H9 (cell line): ENCODE measurements around the gene ZNF248. TPM values are rescaled to one million over a fixed set of nuclear protein-coding genes. Genes with fewer than 3 reads are reported as not detected.

Experiments
- DNase-seq: peaks from one replicate; pipeline ENCODE4 v3.0.0-alpha.2; 2017
- H2AFZ ChIP-seq: one replicate; pipeline ENCODE4 v1.6.1; 2013; ENCODE audit warnings: mild to moderate bottlenecking, low read length, control low read depth, moderate library complexity
- H2AK5ac ChIP-seq: 2 replicates; pipeline ENCODE4 v1.6.1; 2013; ENCODE audit warnings: low read length, control low read depth, mixed read lengths; ENCODE audit not compliant: insufficient read length
- H2BK120ac ChIP-seq: one replicate; pipeline ENCODE4 v1.6.1; 2013; ENCODE audit warnings: low read depth, mild to moderate bottlenecking, low read length, control low read depth, inconsistent platforms; ENCODE audit not compliant: poor library complexity, severe bottlenecking
- H2BK12ac ChIP-seq: 2 replicates; pipeline ENCODE4 v1.6.1; 2013; ENCODE audit warnings: low read length, control low read depth, mixed read lengths, low read depth; ENCODE audit not compliant: insufficient read length
- H2BK15ac ChIP-seq: 2 replicates; pipeline ENCODE4 v1.6.1; 2013; ENCODE audit warnings: low read depth, low read length, control low read depth
- H2BK20ac ChIP-seq: one replicate; pipeline ENCODE4 v1.6.1; 2013; ENCODE audit warnings: low read depth, mild to moderate bottlenecking, low read length, control low read depth, inconsistent platforms; ENCODE audit not compliant: poor library complexity, severe bottlenecking
- H2BK5ac ChIP-seq: 2 replicates; pipeline ENCODE4 v1.6.1; 2013; ENCODE audit warnings: low read length, control low read depth, mixed read lengths; ENCODE audit not compliant: insufficient read length
- H3K14ac ChIP-seq: 2 replicates; pipeline ENCODE4 v1.6.1; 2013; ENCODE audit warnings: low read length, control low read depth; ENCODE audit not compliant: insufficient read depth
- H3K18ac ChIP-seq: 2 replicates; pipeline ENCODE4 v1.6.1; 2013; ENCODE audit warnings: low read depth, mild to moderate bottlenecking, mixed read lengths, low read length, control low read depth; ENCODE audit not compliant: insufficient read length
- H3K23ac ChIP-seq: 2 replicates; pipeline ENCODE4 v1.6.1; 2013; ENCODE audit warnings: low read length, control low read depth, mixed read lengths, low read depth; ENCODE audit not compliant: insufficient read length
- H3K23me2 ChIP-seq: 2 replicates; pipeline ENCODE4 v1.6.1; 2013; ENCODE audit warnings: low read depth, mild to moderate bottlenecking, mixed read lengths, low read length, control low read depth; ENCODE audit not compliant: insufficient read length, poor library complexity, severe bottlenecking
- H3K27ac ChIP-seq: 2 replicates; pipeline ENCODE4 v1.5.1; 2013; ENCODE audit warnings: low read length, control low read depth, mixed read lengths, low read depth; ENCODE audit not compliant: insufficient read length
- H3K27me3 ChIP-seq: 2 replicates; pipeline ENCODE4 v1.6.1; 2013; ENCODE audit warnings: low read length, control low read depth, inconsistent platforms; ENCODE audit not compliant: insufficient read depth
- H3K4ac ChIP-seq: 2 replicates; pipeline ENCODE4 v1.6.1; 2013; ENCODE audit warnings: low read depth, mild to moderate bottlenecking, control low read depth, inconsistent platforms, low read length, moderate library complexity
- H3K4me1 ChIP-seq: 2 replicates; pipeline ENCODE4 v1.6.1; 2013; ENCODE audit warnings: low read length, control low read depth, inconsistent platforms; ENCODE audit not compliant: insufficient read depth
- H3K4me2 ChIP-seq: 2 replicates; pipeline ENCODE4 v1.6.1; 2013; ENCODE audit warnings: low read length, control low read depth, mixed read lengths; ENCODE audit not compliant: insufficient read length, insufficient read depth
- H3K56ac ChIP-seq: 2 replicates; pipeline ENCODE4 v1.6.1; 2013; ENCODE audit warnings: low read depth, mild to moderate bottlenecking, mixed read lengths, low read length, control low read depth; ENCODE audit not compliant: insufficient read length
- H3K79me1 ChIP-seq: 2 replicates; pipeline ENCODE4 v1.6.1; 2013; ENCODE audit warnings: low read depth, mild to moderate bottlenecking, moderate library complexity, low read length, control low read depth, inconsistent platforms; ENCODE audit not compliant: insufficient read depth, poor library complexity, severe bottlenecking
- H3K79me2 ChIP-seq: 2 replicates; pipeline ENCODE4 v1.6.1; 2013; ENCODE audit warnings: low read length, control low read depth, inconsistent platforms; ENCODE audit not compliant: insufficient read depth
- H3K9ac ChIP-seq: 2 replicates; pipeline ENCODE4 v1.6.1; 2013; ENCODE audit warnings: low read length, control low read depth, mixed read lengths; ENCODE audit not compliant: insufficient read length; ENCODE audit errors: extremely low read depth
- H3K9me3 ChIP-seq: one replicate; pipeline ENCODE4 v1.6.1; 2013; ENCODE audit warnings: low read depth, low read length, inconsistent platforms; ENCODE audit not compliant: control insufficient read depth
- H3T11ph ChIP-seq: one replicate; pipeline ENCODE4 v1.6.1; 2013; ENCODE audit warnings: mild to moderate bottlenecking, low read length, control low read depth, inconsistent platforms
- H4K20me1 ChIP-seq: one replicate; pipeline ENCODE4 v1.6.1; 2013; ENCODE audit not compliant: control insufficient read depth, insufficient read length, insufficient read depth
- H4K5ac ChIP-seq: 2 replicates; pipeline ENCODE4 v1.6.1; 2013; ENCODE audit warnings: low read depth, mild to moderate bottlenecking, mixed read lengths, low read length, control low read depth; ENCODE audit not compliant: insufficient read length
- H4K8ac ChIP-seq: replicated peaks from 2 replicates; pipeline ENCODE4 v1.6.1; 2013; ENCODE audit warnings: low read length, control low read depth, mixed read lengths, low read depth; ENCODE audit not compliant: insufficient read length
- H4K91ac ChIP-seq: 2 replicates; pipeline ENCODE4 v1.6.1; 2013; ENCODE audit warnings: low read depth, mild to moderate bottlenecking, moderate library complexity, mixed read lengths, low read length, control low read depth; ENCODE audit not compliant: insufficient read length
- H3K27ac Mint-ChIP-seq, 3 experiments: 2 replicates in 2 of 3; 3 replicates in 1 of 3; pipeline ENCODE4 v1.8.0; 2020 to 2021; ENCODE audit warnings: mixed read lengths in 3 of 3, mild to moderate bottlenecking in 1 of 3, moderate library complexity in 1 of 3
- H3K27me3 Mint-ChIP-seq: 2 replicates; pipeline ENCODE4 v1.8.0; 2021; ENCODE audit warnings: low read depth, mild to moderate bottlenecking, moderate library complexity, mixed read lengths
- H3K36me3 Mint-ChIP-seq, 3 experiments: 2 replicates in 2 of 3; 3 replicates in 1 of 3; pipeline ENCODE4 v1.8.0; 2020 to 2021; ENCODE audit warnings: low read depth in 3 of 3, mixed read lengths in 3 of 3; ENCODE audit not compliant: insufficient read depth in 1 of 3
- H3K4me1 Mint-ChIP-seq, 2 experiments: 2 replicates each; pipeline ENCODE4 v1.8.0; 2020; ENCODE audit warnings: mixed read lengths in 2 of 2
- H3K4me3 Mint-ChIP-seq, 2 experiments: 2 replicates in 1 of 2; 3 replicates in 1 of 2; pipeline ENCODE4 v1.8.0; 2020 to 2021; ENCODE audit warnings: mild to moderate bottlenecking in 2 of 2, mixed read lengths in 2 of 2, moderate library complexity in 1 of 2
- H3K9me3 Mint-ChIP-seq, 2 experiments: 2 replicates in 1 of 2; 3 replicates in 1 of 2; pipeline ENCODE4 v1.8.0; 2020; ENCODE audit warnings: mild to moderate bottlenecking in 2 of 2, mixed read lengths in 2 of 2, moderate library complexity in 1 of 2
- CTCF ChIP-seq: fragments of 200-600 bp; sonication (generic); conservative IDR thresholded peaks from 3 replicates; pipeline ENCODE4 v1.8.0; 2021; ENCODE audit warnings: antibody characterized with exemption, mild to moderate bottlenecking
- WGBS: extraction: QIAGEN DNeasy Blood & Tissue Kit; methylation state at CpG from one replicate; pipeline ENCODE4 v1.1.7; 2013; ENCODE audit warnings: missing lambda C conversion rate, low lambda C conversion rate, mixed read lengths; ENCODE audit not compliant: insufficient read length; ENCODE audit errors: extremely low coverage; 5-methylcytosine and 5-hydroxymethylcytosine counted together
- total RNA-seq: library from RNA; stranded (reverse); gene quantifications from 2 replicates; pipeline ENCODE4 v1.2.1, GENCODE V29; 2021

The ZNF248 gene
- total RNA-seq, 1 experiment from 2014 or later = 5.4 TPM

GRCh38 chr10:37826806-37827205 is 30.6 kb downstream of the ZNF248 start:
- no peak overlapping the region for H2BK15ac ChIP-seq
- H3K9me3 ChIP-seq = peaks cover 61% of the 10 kb centered on the region
- H3K4ac ChIP-seq = no peak overlapping the region
- no peak overlapping the region for H4K8ac ChIP-seq
- no peak overlapping the region for H3K27ac ChIP-seq
- no peak overlapping the region for H2BK5ac ChIP-seq
- H3K27me3 ChIP-seq = no peaks in the 10 kb centered on the region
- H4K91ac ChIP-seq = no peak overlapping the region
- H3K18ac ChIP-seq = no peak overlapping the region
- no peak for DNase-seq
- no peak overlapping the region for H2BK12ac ChIP-seq
- WGBS = no CpG with 5 or more reads among the region's 1 CpG
- H3K9ac ChIP-seq = no peak overlapping the region
- no peaks in the 10 kb centered on the region for H3K23me2 ChIP-seq
- Mint-ChIP-seq H3K4me1 (no peaks in the 10 kb centered on the region), H3K27me3 (no peaks in the 10 kb centered on the region; the same call in 1 of the 2 replicates), H3K4me3 (no peak overlapping the region), H3K27ac (no peak overlapping the region), H3K36me3 (peaks cover 51 to 62% (median 61%) of the 10 kb centered on the region in 3 experiments), H3K9me3 (peaks cover 85 to 87% of the 10 kb centered on the region in 2 experiments)
- H3K4me2 ChIP-seq = no peak overlapping the region
- no peak overlapping the region for H2AK5ac ChIP-seq
- no peaks in the 10 kb centered on the region for H4K20me1 ChIP-seq
- H3K4me1 ChIP-seq = no peaks in the 10 kb centered on the region
- TF ChIP-seq CTCF = no peak
- no peak overlapping the region for H3K14ac ChIP-seq
- no peak overlapping the region for H2AFZ ChIP-seq
- no peaks in the 10 kb centered on the region for H3K79me2 ChIP-seq
- no peak overlapping the region for H3T11ph ChIP-seq
- no peak overlapping the region for H2BK20ac ChIP-seq
- no peak overlapping the region for H3K23ac ChIP-seq
- no peak overlapping the region for H4K5ac ChIP-seq
- H2BK120ac ChIP-seq = no peak overlapping the region
- H3K79me1 ChIP-seq = no peaks in the 10 kb centered on the region
- H3K56ac ChIP-seq = no peak overlapping the region
